NK-92 (cell line): ENCODE data around the gene CBR3.
"Not testable (repeated sequence)": the region's sequence is repeated elsewhere in the genome, so short reads cannot be mapped to it uniquely, and the experiment has no call there.

Experiments
- DNase-seq: peaks from one replicate; lab custom pipeline; 2025; ENCODE audit not compliant: unreplicated experiment; lab: John Stamatoyannopoulos, UW

The CBR3 gene

GRCh38 chr21:36134803-36135390 lies at the start of gene CBR3:
CBR3 (plus strand) TSS chr21:36135079; CDS start chr21:36135193, 114 bp downstream.
- no peak for DNase-seq

- no peak for DNase-seq
These were observed 47.3 kb upstream of the CBR3 start for GRCh38 chr21:36087362-36088138.

- DNase-seq = no peak
These were observed 44.9 kb upstream of the CBR3 start for GRCh38 chr21:36089946-36090345.

GRCh38 chr21:36092681-36093080 lies 42.2 kb upstream of the CBR3 start:
- DNase-seq = no peak

- DNase-seq = no peak
These were observed 41.4 kb upstream of the CBR3 start for GRCh38 chr21:36093512-36093911.

- DNase-seq = no peak
These were observed 38.2 kb upstream of the CBR3 start for GRCh38 chr21:36096398-36097290.

- no peak for DNase-seq
These were observed 37.3 kb upstream of the CBR3 start for GRCh38 chr21:36097427-36098181.

- DNase-seq = no peak
These were observed 36.7 kb upstream of the CBR3 start for GRCh38 chr21:36098182-36098532.

- no peak for DNase-seq
These were observed 35.9 kb upstream of the CBR3 start for GRCh38 chr21:36099000-36099399.

GRCh38 chr21:36099695-36100211 lies 35.1 kb upstream of the CBR3 start:
- DNase-seq = not testable (repeated sequence)

- DNase-seq = no peak
These were observed 33.8 kb upstream of the CBR3 start for GRCh38 chr21:36100971-36101641.

GRCh38 chr21:36103434-36103833 lies 31.4 kb upstream of the CBR3 start:
- no peak for DNase-seq

- no peak for DNase-seq
These were observed 30.3 kb upstream of the CBR3 start for GRCh38 chr21:36104317-36105300.

GRCh38 chr21:36105327-36105842 lies 29.5 kb upstream of the CBR3 start:
- no peak for DNase-seq

GRCh38 chr21:36109868-36110267 lies 25.0 kb upstream of the CBR3 start:
- no peak for DNase-seq

- no peak for DNase-seq
These were observed 23.6 kb upstream of the CBR3 start for GRCh38 chr21:36111238-36111637.

GRCh38 chr21:36113647-36114428 lies 21.0 kb upstream of the CBR3 start:
- no peak for DNase-seq

GRCh38 chr21:36115138-36115730 lies 19.6 kb upstream of the CBR3 start:
- no peak for DNase-seq
